Colonic mucosa (tissue), 4 donors: Measurements from ENCODE around the gene ZFHX3. TPM values are rescaled to one million over a fixed set of nuclear protein-coding genes. Genes with fewer than 3 reads are reported as not detected.

ENCODE experiments used
- DNase-seq: peaks from one replicate; pipeline ENCODE4 v3.0.0-alpha.2; 2020
- H3K27ac ChIP-seq: fragments of 200-600 bp; one replicate; pipeline ENCODE4 v1.8.0; 2021
- H3K27me3 ChIP-seq: fragments of 200-600 bp; one replicate; pipeline ENCODE4 v1.8.0; 2021
- H3K36me3 ChIP-seq: fragments of 200-600 bp; one replicate; pipeline ENCODE4 v1.8.0; 2021
- H3K4me1 ChIP-seq: fragments of 200-600 bp; one replicate; pipeline ENCODE4 v1.8.0; 2021; ENCODE audit warnings: mild to moderate bottlenecking
- H3K4me3 ChIP-seq: fragments of 200-600 bp; one replicate; pipeline ENCODE4 v1.8.0; 2021
- H3K9ac ChIP-seq, 2 donors: one replicate each; pipeline ENCODE4 v1.7.0; 2013; ENCODE audit warnings: control low read depth in 2 of 2, low read depth in 2 of 2, low read length in 2 of 2
- H3K9me3 ChIP-seq: fragments of 200-600 bp; one replicate; pipeline ENCODE4 v1.8.0; 2021
- CTCF ChIP-seq: fragments of 200-600 bp; IDR thresholded peaks from one replicate; pipeline ENCODE4 v1.8.0; 2022; ENCODE audit warnings: antibody characterized with exemption, mild to moderate bottlenecking
- intact Hi-C: fragments of 100-400 bp; cut with DNase I; formaldehyde crosslinking; loops from one replicate; pipeline ENCODE4 v1.14.1; 2022
- total RNA-seq, 2 donors: library from RNA; stranded (reverse); fragmentation: NEBNext Ultra II Directional in 1 of 2; extraction: Animal tissue kit (Norgen Biotek cat#: 25700) in 1 of 2; gene quantifications; one replicate each; pipeline ENCODE4 v1.2.1, GENCODE V29; 2021
- donor health status: healthy.
- donor health status: DM: no; HTN: no; CAD: no.
- donor health status: DM: no; HTN: no; CAD: no.

ZFHX3 gene
- total RNA-seq, 2 donors from 2014 or later = 10.5 to 12.8 TPM

DNA sequence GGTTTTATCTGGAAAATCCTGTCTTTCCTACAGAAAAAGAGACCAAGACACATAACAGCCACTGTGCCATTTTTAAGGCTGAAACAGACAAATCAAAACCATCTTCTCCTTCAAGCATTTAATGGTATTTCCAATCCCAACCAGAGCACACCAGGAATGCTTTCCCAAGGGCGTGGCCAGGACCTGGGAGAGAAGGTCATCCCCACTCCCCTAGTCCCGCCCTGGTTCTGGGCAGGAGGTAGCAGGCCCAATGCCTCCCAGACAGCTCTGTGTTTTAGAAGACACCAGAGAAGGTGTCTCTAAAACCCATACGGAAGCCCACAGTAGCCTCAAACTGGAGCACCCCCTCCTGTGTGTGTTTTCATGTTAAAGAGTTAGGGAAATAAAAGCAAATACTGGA lies 214.4 kb downstream of the ZFHX3 start:
- no peak overlapping the region for H3K27ac ChIP-seq
- no peak for TF ChIP-seq CTCF
- H3K9me3 ChIP-seq = no peaks in the 10 kb centered on the region
- peaks cover 1% of the 10 kb centered on the region for H3K4me1 ChIP-seq
- no peaks in the 10 kb centered on the region for H3K27me3 ChIP-seq
- H3K36me3 ChIP-seq = no peaks in the 10 kb centered on the region
- no peak overlapping the region for H3K9ac ChIP-seq
- no peak overlapping the region for H3K4me3 ChIP-seq
- intact Hi-C loops = loop anchor here (10.0 kb wide), 1 partner anchor 211 kb away; the partner anchor contains the start of gene ZFHX3
- DNase-seq = no peak

GRCh38 chr16:72832621-72833248 lies 215.2 kb downstream of the ZFHX3 start:
- intact Hi-C loops = loop anchor here (10.0 kb wide), 1 partner anchor 212 kb away; the partner anchor contains the start of gene ZFHX3
- DNase-seq = peak; percentile 89
- peaks cover 4% of the 10 kb centered on the region for H3K4me1 ChIP-seq
- peak; percentile 97 for TF ChIP-seq CTCF
- H3K36me3 ChIP-seq = no peaks in the 10 kb centered on the region
- no peak overlapping the region for H3K4me3 ChIP-seq
- H3K9ac ChIP-seq = no peak overlapping the region
- H3K27ac ChIP-seq = no peak overlapping the region
- H3K9me3 ChIP-seq = no peaks in the 10 kb centered on the region
- no peaks in the 10 kb centered on the region for H3K27me3 ChIP-seq

- H3K4me1 ChIP-seq = peaks cover 4% of the 10 kb centered on the region
- no peak for DNase-seq
- H3K9ac ChIP-seq = no peak overlapping the region
- no peaks in the 10 kb centered on the region for H3K27me3 ChIP-seq
- no peaks in the 10 kb centered on the region for H3K9me3 ChIP-seq
- no peak overlapping the region for H3K27ac ChIP-seq
- TF ChIP-seq CTCF = no peak
- H3K36me3 ChIP-seq = no peaks in the 10 kb centered on the region
- no peak overlapping the region for H3K4me3 ChIP-seq
- intact Hi-C loops = loop anchor here (5.0 to 10.0 kb wide), 2 partner anchors 215 to 347 kb away; partner anchors contain the start of gene ZFHX3
Measured at GRCh38 chr16:72829846-72830775, 217.8 kb downstream of the ZFHX3 start.

- Histone ChIP-seq H3K36me3 (no peaks in the 10 kb centered on the region), H3K4me3 (no peak overlapping the region), H3K27ac (no peak overlapping the region), H3K9me3 (no peaks in the 10 kb centered on the region), H3K4me1 (peaks cover 4% of the 10 kb centered on the region), H3K9ac (no peak overlapping the region), H3K27me3 (no peaks in the 10 kb centered on the region)
- no peak for DNase-seq
- intact Hi-C loops = loop anchor here (5.0 kb wide), 1 partner anchor 349 kb away; no protein-coding TSS in a partner anchor
- TF ChIP-seq CTCF = no peak
Measured at GRCh38 chr16:72827866-72828265, 220.1 kb downstream of the ZFHX3 start.

- no peak overlapping the region for H3K9ac ChIP-seq
- H3K4me1 ChIP-seq = peaks cover 4% of the 10 kb centered on the region
- intact Hi-C loops = loop anchor here (5.0 kb wide), 1 partner anchor 351 kb away; no protein-coding TSS in a partner anchor
- H3K4me3 ChIP-seq = no peak overlapping the region
- H3K27ac ChIP-seq = no peak overlapping the region
- DNase-seq = no peak
- no peak for TF ChIP-seq CTCF
- H3K36me3 ChIP-seq = no peaks in the 10 kb centered on the region
- H3K27me3 ChIP-seq = no peaks in the 10 kb centered on the region
- no peaks in the 10 kb centered on the region for H3K9me3 ChIP-seq
Measured at GRCh38 chr16:72825912-72826621, 221.9 kb downstream of the ZFHX3 start.
